ENCODE measurements around the gene NLE1. TPM values are rescaled to one million over a fixed set of nuclear protein-coding genes. Genes with fewer than 3 reads are reported as not detected.

The NLE1 gene
- total RNA-seq, 2 donors from 2014 or later, result 15.8 to 38.9 TPM

GRCh38 chr17:35170968-35171771 lies 29.1 kb upstream of the NLE1 start:
- no peaks in the 10 kb centered on the region for H3K27me3 Mint-ChIP-seq
- peak overlapping the region; percentile 26 for H3K4me3 Mint-ChIP-seq
- H3K9me3 Mint-ChIP-seq, result no peaks in the 10 kb centered on the region
- H3K4me1 Mint-ChIP-seq, result peaks cover 15% of the 10 kb centered on the region
- no peak overlapping the region for H3K27ac Mint-ChIP-seq
- H3K36me3 Mint-ChIP-seq (ENCODE audit: low read depth), result no peaks in the 10 kb centered on the region
- ATAC-seq (replicated peaks), result peak; percentile 75

GRCh38 chr17:35169835-35170363 lies 27.8 kb upstream of the NLE1 start:
- Mint-ChIP-seq H3K27me3 (no peaks in the 10 kb centered on the region), H3K4me3 (no peak overlapping the region), H3K9me3 (no peaks in the 10 kb centered on the region), H3K4me1 (peaks cover 15% of the 10 kb centered on the region), H3K27ac (no peak overlapping the region), H3K36me3 (ENCODE audit: low read depth) (no peaks in the 10 kb centered on the region)
- ATAC-seq (replicated peaks), result no peak

- peak overlapping the region; percentile 67 for H3K27ac Mint-ChIP-seq
- no peaks in the 10 kb centered on the region for H3K36me3 Mint-ChIP-seq (ENCODE audit: low read depth)
- H3K4me3 Mint-ChIP-seq, result no peak overlapping the region
- H3K27me3 Mint-ChIP-seq, result no peaks in the 10 kb centered on the region
- no peak for ATAC-seq (replicated peaks)
- no peaks in the 10 kb centered on the region for H3K9me3 Mint-ChIP-seq
- peaks cover 13% of the 10 kb centered on the region for H3K4me1 Mint-ChIP-seq
Measured at GRCh38 chr17:35167666-35168065, 25.6 kb upstream of the NLE1 start.

- no peaks in the 10 kb centered on the region for H3K9me3 Mint-ChIP-seq
- no peak overlapping the region for H3K4me3 Mint-ChIP-seq
- H3K4me1 Mint-ChIP-seq, result peaks cover 13% of the 10 kb centered on the region
- no peaks in the 10 kb centered on the region for H3K27me3 Mint-ChIP-seq
- no peak overlapping the region for H3K27ac Mint-ChIP-seq
- H3K36me3 Mint-ChIP-seq (ENCODE audit: low read depth), result no peaks in the 10 kb centered on the region
- ATAC-seq (replicated peaks), result no peak
Measured at GRCh38 chr17:35167046-35167445, 24.9 kb upstream of the NLE1 start.

DNA sequence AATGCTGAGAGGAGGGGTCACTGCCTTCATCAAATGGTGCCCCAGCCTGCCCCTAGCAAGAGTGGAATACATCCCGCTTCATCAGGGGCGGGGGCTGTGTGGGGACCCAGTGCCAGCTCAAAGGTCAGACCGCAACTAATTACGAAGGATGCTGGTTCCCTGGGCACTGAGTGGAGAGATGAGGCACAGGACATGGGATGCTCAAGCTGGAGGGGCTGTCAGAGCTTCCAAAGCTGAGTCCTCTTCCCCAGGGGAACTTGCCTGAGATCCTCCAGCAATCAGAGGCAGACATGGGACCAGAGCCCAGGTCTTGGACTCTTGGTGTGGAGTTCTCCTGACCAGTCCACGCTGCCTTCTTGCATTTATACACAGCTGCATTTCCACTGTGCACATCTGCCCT lies 24.4 kb upstream of the NLE1 start:
- Mint-ChIP-seq H3K27me3 (no peaks in the 10 kb centered on the region), H3K27ac (no peak overlapping the region), H3K4me3 (no peak overlapping the region), H3K9me3 (no peaks in the 10 kb centered on the region), H3K4me1 (peaks cover 17% of the 10 kb centered on the region), H3K36me3 (ENCODE audit: low read depth) (no peaks in the 10 kb centered on the region)
- ATAC-seq (replicated peaks), result no peak

DNA sequence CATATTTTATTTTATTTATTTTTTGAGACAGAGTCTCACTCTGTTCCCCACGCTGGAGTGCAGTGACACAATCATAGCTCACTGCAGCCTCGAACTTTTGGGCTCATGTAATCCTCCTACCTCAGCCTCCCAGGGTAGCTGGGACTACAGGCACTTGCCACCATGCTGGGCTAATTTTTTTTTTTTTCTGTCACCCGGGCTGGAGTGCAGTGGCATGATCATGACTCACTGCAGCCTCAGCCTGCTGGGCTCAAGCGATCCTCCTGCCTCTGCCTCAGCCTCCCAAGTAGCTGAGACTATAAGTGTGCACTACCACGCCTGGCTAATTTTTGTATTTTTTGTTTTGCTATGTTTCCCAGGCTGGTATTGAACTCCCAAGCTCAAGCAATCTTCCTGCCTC lies 22.6 kb upstream of the NLE1 start:
- H3K4me1 Mint-ChIP-seq, result peaks cover 32% of the 10 kb centered on the region
- no peak overlapping the region for H3K27ac Mint-ChIP-seq
- H3K36me3 Mint-ChIP-seq (ENCODE audit: low read depth), result no peaks in the 10 kb centered on the region

GRCh38 chr17:35163886-35164285 lies 21.8 kb upstream of the NLE1 start:
- Mint-ChIP-seq H3K9me3 (peaks cover 5% of the 10 kb centered on the region), H3K27me3 (no peaks in the 10 kb centered on the region), H3K36me3 (ENCODE audit: low read depth) (no peaks in the 10 kb centered on the region), H3K4me3 (no peak overlapping the region), H3K27ac (no peak overlapping the region), H3K4me1 (peaks cover 38% of the 10 kb centered on the region)
- no peak for ATAC-seq (replicated peaks)

More for the DNA sequence above, 22.6 kb upstream of the NLE1 start:
- Mint-ChIP-seq H3K27me3 (no peaks in the 10 kb centered on the region), H3K4me3 (no peak overlapping the region), H3K9me3 (peaks cover 5% of the 10 kb centered on the region)
- no peak for ATAC-seq (replicated peaks)

DNA sequence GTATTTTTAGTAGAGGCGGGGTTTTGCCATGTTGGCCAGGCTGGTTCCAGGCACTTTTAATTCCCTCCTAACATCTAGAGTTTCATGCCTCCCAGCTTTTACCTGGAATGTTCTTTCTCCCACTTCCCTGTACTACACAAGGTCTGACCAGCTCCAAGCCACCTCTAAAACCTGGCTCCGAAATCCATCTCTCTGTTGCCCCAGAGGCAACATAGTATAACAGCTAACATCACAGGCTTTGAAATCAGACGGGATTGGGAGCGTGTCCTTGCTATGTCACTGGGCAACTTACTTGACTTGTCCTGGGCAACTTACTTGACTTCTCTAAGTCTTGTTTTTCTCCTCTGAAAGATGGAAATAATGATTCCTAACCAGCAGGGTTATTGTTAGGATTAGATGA lies 20.7 kb upstream of the NLE1 start:
- H3K27ac Mint-ChIP-seq, result peak overlapping the region; percentile 30
- H3K9me3 Mint-ChIP-seq, result peaks cover 5% of the 10 kb centered on the region
- H3K4me1 Mint-ChIP-seq, result peaks cover 38% of the 10 kb centered on the region
- ATAC-seq (replicated peaks), result no peak
- no peaks in the 10 kb centered on the region for H3K27me3 Mint-ChIP-seq
- H3K4me3 Mint-ChIP-seq, result peak overlapping the region; percentile 76
- no peaks in the 10 kb centered on the region for H3K36me3 Mint-ChIP-seq (ENCODE audit: low read depth)

GRCh38 chr17:35161281-35161761 lies 19.2 kb upstream of the NLE1 start:
- Mint-ChIP-seq H3K4me3 (peak overlapping the region; percentile 76), H3K27me3 (no peaks in the 10 kb centered on the region), H3K36me3 (ENCODE audit: low read depth) (no peaks in the 10 kb centered on the region), H3K9me3 (peaks cover 5% of the 10 kb centered on the region), H3K4me1 (peaks cover 38% of the 10 kb centered on the region), H3K27ac (peak overlapping the region; percentile 76)
- peak; percentile 36 for ATAC-seq (replicated peaks)

DNA sequence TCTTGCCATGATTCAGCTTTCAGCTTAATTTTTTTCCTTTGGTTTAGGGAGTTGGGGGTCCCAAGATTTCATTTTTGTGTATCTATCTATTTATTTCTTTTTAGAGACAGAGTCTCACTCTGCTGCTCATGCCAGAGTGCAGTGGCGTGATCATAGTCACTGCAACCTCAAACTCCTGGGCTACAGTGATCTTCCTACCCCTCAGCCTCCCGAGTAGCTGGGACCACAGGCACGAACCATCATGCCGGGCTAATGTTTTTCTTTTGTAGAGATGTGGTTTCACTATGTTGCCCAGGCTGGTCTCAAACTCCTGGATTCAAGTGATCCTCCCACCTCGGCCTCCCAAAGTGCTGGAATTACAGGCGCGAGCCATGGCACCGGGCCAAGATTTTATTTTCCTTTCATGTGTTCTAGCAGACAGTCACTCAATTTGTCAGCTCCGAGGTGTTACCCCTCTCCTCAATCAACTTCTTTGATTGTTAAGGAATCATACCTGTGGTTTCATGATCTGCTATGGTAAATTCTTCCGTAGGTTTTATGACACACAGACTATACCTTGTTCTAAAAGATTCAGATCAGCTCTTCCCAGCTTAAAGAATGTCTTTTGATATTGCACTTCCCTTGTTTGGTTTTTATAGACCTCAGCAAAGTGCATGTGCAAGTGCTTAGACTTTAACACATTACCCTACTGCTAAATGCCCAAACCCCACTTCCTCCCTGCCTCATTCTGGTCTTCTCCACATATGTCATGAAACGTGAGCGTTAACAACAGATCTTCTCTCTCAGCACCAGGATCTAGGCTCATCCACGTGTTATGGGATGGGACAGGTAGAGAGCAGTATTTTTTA lies 18.5 kb upstream of the NLE1 start:
- Mint-ChIP-seq H3K4me3 (peak overlapping the region; percentile 76), H3K4me1 (peaks cover 38% of the 10 kb centered on the region), H3K36me3 (ENCODE audit: low read depth) (no peaks in the 10 kb centered on the region), H3K27ac (peak overlapping the region; percentile 76), H3K9me3 (peaks cover 5% of the 10 kb centered on the region), H3K27me3 (no peaks in the 10 kb centered on the region)
- peak; percentile 75 for ATAC-seq (replicated peaks)

- Mint-ChIP-seq H3K27me3 (no peaks in the 10 kb centered on the region), H3K4me3 (peak overlapping the region; percentile 76), H3K4me1 (peaks cover 33% of the 10 kb centered on the region), H3K27ac (peak overlapping the region; percentile 28), H3K9me3 (peaks cover 5% of the 10 kb centered on the region), H3K36me3 (ENCODE audit: low read depth) (no peaks in the 10 kb centered on the region)
- no peak for ATAC-seq (replicated peaks)
Measured at GRCh38 chr17:35159940-35160339, 17.8 kb upstream of the NLE1 start.

DNA sequence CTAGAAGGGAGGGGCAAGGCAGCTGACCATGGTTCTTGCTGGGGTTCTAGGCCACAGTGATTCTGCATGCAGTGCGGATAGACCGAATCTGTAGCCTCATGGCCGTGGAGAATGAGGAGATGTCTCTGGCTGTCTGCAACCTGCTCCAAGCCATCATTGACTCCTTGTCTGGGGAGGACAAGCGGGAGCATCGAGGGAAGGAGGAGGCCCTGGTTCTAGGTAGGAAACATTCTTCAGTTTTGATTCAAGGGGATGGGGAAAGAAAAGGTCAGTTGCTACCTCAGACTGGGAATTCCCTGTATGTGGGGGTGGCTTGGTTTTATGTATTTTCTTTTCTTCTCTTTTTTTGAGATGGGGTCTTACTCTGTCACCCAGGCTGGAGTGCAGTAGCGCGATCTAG lies 13.1 kb upstream of the NLE1 start:
- no peak overlapping the region for H3K27ac Mint-ChIP-seq
- ATAC-seq (replicated peaks), result no peak

DNA sequence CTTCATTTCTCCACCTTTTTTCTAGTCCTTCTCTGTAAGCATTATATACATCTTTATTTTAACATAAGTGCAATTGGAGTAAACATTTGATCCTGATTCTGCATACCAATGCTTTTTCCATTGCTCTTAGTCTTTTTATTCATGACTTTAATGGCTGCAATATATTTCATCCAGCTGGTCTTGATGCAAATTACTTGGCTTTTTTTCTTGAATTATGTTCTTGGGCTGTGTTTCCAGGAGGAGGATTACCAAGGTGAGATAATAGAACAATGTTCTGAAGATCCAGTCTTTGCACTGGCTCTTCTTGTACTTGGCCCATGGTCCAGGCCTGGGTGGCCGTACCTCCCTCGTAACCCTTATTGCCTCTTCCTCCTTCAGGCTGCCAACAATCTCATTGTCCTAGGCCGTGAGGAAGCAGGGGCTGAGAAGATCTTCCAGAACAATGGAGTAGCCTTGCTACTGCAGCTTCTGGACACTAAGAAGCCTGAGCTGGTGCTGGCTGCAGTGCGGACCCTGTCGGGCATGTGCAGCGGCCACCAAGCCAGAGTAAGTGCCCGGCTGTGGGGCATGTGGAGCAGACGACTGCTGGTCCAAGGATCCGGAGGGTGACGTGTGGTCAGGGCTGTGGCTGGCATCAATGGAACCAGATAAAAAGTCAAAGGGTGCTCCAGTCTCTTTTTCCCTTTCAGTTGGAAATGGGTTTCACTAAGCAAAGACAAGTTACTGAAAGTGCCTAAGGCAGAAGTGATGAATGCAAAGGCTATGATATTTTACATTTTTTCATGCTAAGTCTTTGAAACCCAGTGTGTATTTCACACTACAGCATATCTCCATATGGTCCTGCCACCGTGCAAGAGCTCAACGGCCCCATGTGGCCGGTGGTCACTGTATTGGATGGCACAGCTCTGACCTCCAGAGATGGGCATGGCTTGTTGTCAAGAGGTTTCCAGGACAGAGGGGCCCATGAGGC lies 12.4 kb upstream of the NLE1 start:
- Mint-ChIP-seq H3K27ac (no peak overlapping the region), H3K36me3 (ENCODE audit: low read depth) (no peaks in the 10 kb centered on the region), H3K4me3 (no peak overlapping the region), H3K9me3 (no peaks in the 10 kb centered on the region), H3K4me1 (peaks cover 3% of the 10 kb centered on the region), H3K27me3 (no peaks in the 10 kb centered on the region)
- no peak for ATAC-seq (replicated peaks)

More for the DNA sequence above, 13.1 kb upstream of the NLE1 start:
- H3K9me3 Mint-ChIP-seq, result no peaks in the 10 kb centered on the region
- H3K27me3 Mint-ChIP-seq, result no peaks in the 10 kb centered on the region
- H3K4me1 Mint-ChIP-seq, result peaks cover 10% of the 10 kb centered on the region
- no peaks in the 10 kb centered on the region for H3K36me3 Mint-ChIP-seq (ENCODE audit: low read depth)
- no peak overlapping the region for H3K4me3 Mint-ChIP-seq
